Stimulated activated CD4-positive, alpha-beta T cell treated with anti-CD3 and anti-CD28 coated beads, Interleukin-2, amount 100 ng/mL, for 24 hours (primary cell): Measurements from ENCODE around the gene DUSP28.

ENCODE experiments used
- DNase-seq, 2 donors: peaks; one replicate each; pipeline ENCODE4 v3.0.0-alpha.2; 2020

The DUSP28 gene

DNA sequence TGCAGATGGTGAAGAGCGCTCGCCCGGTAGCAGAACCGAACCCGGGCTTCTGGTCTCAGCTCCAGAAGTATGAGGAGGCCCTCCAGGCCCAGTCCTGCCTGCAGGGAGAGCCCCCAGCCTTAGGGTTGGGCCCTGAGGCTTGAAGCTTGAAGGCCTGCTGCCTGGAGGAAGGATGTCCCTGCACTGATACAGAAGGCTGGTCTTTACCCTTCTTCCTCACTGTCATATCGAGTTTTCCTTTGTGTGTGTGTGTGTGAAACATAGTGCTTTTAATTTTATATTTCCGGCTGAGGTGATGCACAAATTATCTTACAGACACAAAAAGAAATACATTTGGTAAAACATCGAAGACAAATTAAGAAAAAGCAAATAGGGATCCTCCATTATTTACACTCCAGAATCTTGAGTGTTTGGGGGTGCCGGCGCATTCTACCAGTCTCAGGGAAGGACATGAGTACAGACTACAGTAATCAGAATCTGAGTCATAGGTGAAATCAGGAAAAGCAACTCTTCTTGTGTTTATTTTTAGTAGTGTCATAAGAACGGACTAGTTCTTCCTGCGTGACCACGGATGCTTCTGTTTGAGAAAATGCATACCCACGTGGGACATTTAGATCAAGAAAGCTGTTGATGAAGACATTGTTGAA, 1.3 kb downstream of the DUSP28 start:
- peak in 1 of 2 donors; percentile 34 for DNase-seq

DNA sequence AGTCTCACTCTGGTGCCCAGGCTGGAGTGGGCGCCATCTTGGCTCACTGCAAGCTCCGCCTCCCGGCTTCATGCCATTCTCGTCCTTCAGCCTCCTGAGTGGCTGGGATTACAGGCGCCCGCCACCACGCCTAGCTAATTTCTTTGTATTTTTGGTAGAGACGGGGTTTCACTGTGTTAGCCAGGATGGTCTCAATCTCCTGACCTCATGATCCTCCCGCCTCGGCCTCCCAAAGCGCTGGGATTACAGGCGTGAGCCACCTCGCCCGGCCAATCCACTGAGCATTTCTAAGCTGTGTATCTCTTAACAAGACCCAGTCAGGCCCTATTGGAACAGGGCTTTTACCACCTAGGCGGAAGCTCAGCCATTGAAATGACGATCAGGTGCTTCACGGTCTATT, 3.1 kb downstream of the DUSP28 start:
- DNase-seq = peak in 1 of 2 donors; percentile 12

- peak in 1 of 2 donors; percentile 18 for DNase-seq
Observed at GRCh38 chr2:240563951-240564560, 3.9 kb downstream of the DUSP28 start.

DNA sequence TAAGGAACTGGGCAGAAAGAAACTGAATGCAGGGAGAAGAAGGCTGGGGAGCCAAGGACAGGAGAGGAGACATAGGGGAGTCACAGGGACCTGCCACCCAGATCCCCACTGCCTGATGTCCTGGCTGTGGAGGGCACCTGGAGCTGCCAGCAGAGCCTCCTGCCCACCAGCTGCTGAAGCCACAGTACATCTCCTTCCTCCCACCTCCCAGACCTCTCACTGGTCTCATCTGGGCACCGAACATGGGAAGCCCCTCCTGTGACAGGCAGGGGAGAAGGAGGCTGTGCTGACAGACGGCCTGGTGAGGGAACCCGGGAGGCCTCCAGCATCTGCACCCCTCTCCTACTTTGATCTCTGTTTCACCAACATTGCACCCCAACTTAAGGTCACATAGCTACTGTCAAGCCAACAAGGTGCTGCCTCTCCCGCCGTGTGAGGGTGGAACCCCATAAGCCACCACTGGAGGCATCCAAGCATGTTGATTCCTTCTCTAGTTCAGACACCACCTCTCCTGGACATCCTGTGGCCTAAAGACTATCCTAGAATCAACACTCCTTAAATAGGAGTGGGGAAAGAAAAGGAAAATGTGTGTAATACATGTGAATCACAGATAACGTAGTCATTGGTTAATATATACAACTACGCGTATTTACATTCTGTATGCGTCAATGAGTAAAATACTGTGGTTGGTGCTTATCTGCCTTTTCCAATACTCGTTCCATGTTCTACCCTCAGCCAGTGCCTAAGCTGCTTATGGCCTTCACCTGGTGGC, 4.6 kb downstream of the DUSP28 start:
- DNase-seq = peak; percentile 42 to 44

- peak; percentile 87 to 88 for DNase-seq
Observed at GRCh38 chr2:240565333-240566202, 5.4 kb downstream of the DUSP28 start.

DNA sequence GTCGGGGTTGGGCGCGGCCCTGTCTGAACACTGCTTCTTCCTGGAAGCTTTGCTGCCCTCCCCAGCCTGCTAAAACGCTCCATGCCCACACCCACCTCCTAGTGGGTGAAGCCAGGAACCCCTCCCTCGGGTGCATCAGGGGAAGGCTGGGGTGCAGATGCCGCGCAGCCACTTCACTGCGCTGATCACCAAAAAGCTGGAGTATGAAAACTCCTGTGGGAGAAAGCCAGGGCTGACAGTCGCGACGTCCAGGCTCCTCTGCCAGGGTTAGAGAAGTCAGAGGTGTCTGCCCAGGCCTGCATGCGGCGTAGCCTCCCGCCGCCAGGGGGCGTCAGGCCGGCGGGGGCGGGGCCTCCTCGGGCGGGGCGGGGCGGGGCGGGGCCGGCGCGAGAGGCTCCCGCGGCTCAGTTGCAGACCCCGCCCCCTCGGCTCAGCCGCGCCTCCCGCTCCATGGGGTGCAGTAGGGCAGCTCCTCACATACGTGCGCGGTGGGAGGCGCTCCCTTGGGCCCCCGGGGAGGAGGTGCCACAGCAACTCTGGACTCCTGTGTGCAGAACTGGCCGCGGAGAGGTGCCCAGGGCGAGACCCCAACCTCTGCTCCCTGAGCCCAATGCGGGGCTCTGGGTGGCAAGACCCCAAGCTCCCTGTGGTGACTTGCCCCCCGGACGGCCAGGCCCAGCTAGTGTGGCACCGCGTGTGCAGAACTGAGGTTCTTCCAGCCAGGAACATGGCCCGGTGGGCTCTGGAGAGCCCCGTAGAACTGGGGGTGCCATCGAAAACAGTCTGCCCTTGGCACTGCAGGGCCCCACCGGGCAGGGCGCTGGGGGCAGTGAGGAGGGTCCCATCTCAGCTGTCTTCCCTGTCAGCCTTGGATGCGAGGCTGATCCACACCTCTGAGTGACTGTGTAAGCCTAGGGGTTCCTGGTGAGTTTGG, 6.3 kb downstream of the DUSP28 start:
- peak; percentile 94 to 97 for DNase-seq

DNA sequence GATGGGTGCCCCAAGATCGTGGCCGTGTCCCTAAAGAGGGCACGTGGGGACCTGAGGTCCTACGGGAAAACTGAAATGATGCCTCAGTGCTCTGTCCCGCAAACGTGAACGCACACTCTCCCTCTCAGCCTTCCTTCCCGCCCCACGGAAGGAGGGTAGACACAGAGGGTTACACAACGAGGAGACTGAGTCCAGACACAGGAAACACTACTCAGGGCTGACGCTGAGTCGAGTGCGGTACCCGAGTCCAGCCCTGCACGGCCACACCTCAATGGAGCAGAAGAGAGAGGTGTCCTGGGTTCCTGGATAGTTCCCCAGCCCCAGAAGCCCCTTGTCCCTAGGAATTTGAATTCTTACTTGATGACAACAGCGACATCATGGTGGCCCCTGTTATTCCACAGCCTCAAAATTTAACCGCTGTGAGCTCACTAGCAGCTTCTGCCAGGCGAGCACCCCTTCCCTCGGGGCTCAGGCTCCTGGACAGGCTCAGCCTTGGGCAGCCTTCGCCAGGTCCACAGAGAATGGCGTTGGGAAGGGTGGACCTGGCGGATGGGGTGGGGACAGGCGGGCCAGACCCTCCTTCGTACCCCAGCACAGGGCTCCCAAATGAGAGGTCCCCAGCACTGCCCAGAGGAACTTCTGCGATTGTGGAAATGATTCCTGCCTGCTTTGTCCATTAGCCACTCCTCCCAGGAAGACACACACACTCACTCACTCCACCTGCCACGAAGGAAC, 7.1 kb downstream of the DUSP28 start:
- DNase-seq = peak; percentile 35

GRCh38 chr2:240567872-240568677, 7.9 kb downstream of the DUSP28 start, which contains the start of gene RNPEPL1:
RNPEPL1 (plus strand) TSS chr2:240568484; CDS start chr2:240568587, 103 bp downstream.
- DNase-seq = peak; percentile 54 to 60

DNA sequence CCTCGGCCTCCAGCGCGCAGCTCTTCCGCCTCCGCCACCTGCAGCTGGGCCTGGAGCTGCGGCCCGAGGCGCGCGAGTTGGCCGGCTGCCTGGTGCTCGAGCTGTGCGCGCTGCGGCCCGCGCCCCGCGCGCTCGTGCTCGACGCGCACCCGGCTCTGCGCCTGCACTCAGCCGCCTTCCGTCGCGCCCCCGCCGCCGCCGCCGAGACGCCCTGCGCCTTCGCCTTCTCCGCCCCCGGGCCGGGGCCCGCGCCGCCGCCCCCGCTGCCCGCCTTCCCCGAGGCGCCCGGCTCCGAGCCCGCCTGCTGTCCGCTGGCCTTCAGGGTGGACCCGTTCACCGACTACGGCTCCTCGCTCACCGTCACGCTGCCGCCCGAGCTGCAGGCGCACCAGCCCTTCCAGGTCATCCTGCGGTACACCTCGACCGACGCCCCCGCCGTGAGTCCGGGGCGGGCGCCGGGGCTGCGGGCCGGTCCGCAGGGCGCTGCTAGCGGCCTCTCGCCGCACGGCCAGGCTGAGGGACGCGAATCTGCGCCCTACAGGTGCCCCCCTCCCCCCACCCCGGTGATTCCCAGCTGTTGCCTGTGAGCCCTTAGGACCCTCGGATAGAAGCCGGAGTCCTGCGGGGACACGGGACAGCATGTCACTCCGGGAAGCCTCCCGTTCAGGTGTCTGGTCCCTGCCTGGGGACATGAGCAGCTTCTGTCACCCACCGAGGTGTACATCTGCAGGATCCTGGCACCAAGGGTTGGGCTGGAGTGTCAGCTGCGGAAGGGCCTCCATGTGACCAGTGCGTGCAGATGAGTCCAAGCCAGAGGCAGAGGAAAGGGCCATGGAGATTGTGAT, 8.7 kb downstream of the DUSP28 start:
- peak in 1 of 2 donors; percentile 57 for DNase-seq

DNA sequence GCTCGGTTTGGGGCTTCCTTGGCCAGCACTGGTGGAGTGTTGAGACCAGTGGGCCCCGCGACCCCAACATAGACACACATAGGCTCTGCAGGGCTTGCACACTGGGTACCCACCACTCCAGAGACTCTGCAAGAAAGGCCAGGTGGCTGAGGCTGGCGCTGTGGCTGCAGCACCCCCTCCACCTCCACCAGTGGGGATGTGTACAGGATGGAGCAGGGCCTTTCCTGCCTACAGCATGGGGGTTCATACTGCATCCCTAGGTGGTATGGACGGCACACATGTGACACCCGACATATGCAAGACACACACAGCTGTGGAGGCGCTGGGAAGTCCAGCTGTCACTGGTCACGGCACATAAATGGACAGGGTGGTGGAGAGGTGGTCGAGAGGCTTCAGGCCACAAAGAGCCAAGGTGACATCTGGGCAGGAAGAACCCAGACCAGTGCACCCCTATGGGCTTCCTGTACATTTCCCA, 9.4 kb downstream of the DUSP28 start:
- peak in 1 of 2 donors; percentile 15 for DNase-seq

GRCh38 chr2:240569998-240570530, 9.9 kb downstream of the DUSP28 start:
- peak in 1 of 2 donors; percentile 0 for DNase-seq

- no peak for DNase-seq
Observed at GRCh38 chr2:240570531-240571313, 10.6 kb downstream of the DUSP28 start.

GRCh38 chr2:240571314-240571973, 11.3 kb downstream of the DUSP28 start:
- DNase-seq = no peak

- DNase-seq = no peak
Observed at GRCh38 chr2:240572141-240573031, 12.2 kb downstream of the DUSP28 start.

- no peak for DNase-seq
Observed at GRCh38 chr2:240573071-240573515, 12.9 kb downstream of the DUSP28 start.
